Vagina (tissue), 2 donors: ENCODE results near the gene C11orf54. TPM values are rescaled to one million over a fixed set of nuclear protein-coding genes. Genes with fewer than 3 reads are reported as not detected.

ENCODE experiments used
- DNase-seq, 2 donors: peaks; one replicate each; pipeline ENCODE4 v3.0.0-alpha.2; 2017; ENCODE audit errors: extremely low spot score in 2 of 2
- H3K27ac ChIP-seq: fragments of 200-600 bp; sonication (generic); one replicate; pipeline ENCODE4 v1.5.1; 2019
- H3K27me3 ChIP-seq: fragments of 200-600 bp; sonication (generic); one replicate; pipeline ENCODE4 v1.5.1; 2019
- H3K36me3 ChIP-seq, 2 donors: fragments of 200-600 bp; sonication (generic); one replicate each; pipeline ENCODE4 v1.5.1; 2017 to 2019
- H3K4me1 ChIP-seq: fragments of 200-600 bp; sonication (generic); one replicate; pipeline ENCODE4 v1.5.1; 2019
- H3K4me3 ChIP-seq, 2 donors: fragments of 200-600 bp; sonication (generic); 1 replicate in 1 of 2; 2 replicates in 1 of 2; pipeline ENCODE4 v1.5.1; 2016 to 2019
- H3K9me3 ChIP-seq: fragments of 200-600 bp; sonication (generic); one replicate; pipeline ENCODE4 v1.5.1; 2019
- POLR2A ChIP-seq, 2 donors: fragments of 450-650 bp; IDR thresholded peaks; one replicate each; pipeline ENCODE4 v1.6.1; 2017; ENCODE audit warnings: antibody characterized with exemption in 2 of 2, mild to moderate bottlenecking in 2 of 2, moderate library complexity in 2 of 2
- POLR2AphosphoS5 ChIP-seq, 2 donors: sonication (generic); formaldehyde crosslinking; IDR thresholded peaks; one replicate each; pipeline ENCODE4 v1.9.0; 2017; ENCODE audit warnings: antibody characterized with exemption in 2 of 2, mild to moderate bottlenecking in 2 of 2, low read depth in 1 of 2; ENCODE audit not compliant: insufficient read depth in 1 of 2
- intact Hi-C: fragments of 100-400 bp; cut with DNase I; formaldehyde crosslinking; loops from one replicate; pipeline ENCODE4 v1.15.1; 2023
- microRNA counts, 2 donors: library from miRNA; unstranded; fragments of <30 nt; microRNA quantifications; one replicate each; lab custom pipeline; 2016 to 2017
- microRNA-seq: library from miRNA; unstranded; fragments of <30 nt; microRNA quantifications from one replicate; pipeline ENCODE4, GENCODE V29; 2017; ENCODE audit warnings: borderline number of aligned reads, borderline replicate concordance
- small RNA-seq: library from RNA; depleted of rRNA; stranded (forward); fragments of <200 nt; gene quantifications from one replicate; pipeline ENCODE3, GENCODE V24; 2016
- total RNA-seq: library from RNA; depleted of rRNA; stranded (reverse); fragments of >200 nt; gene quantifications from one replicate; pipeline ENCODE4 v1.2.3, GENCODE V29; 2016
- TF ChIP-seq, protein P1 (sequence below), 3 experiments: fragments of 450-650 bp in 2 of 3; fragments of 200-600 bp in 1 of 3; sonication (generic) in 1 of 3; IDR thresholded peaks; one replicate each; pipeline ENCODE4 v1.5.1; 2017 to 2019; ENCODE audit warnings: antibody characterized with exemption in 3 of 3, mild to moderate bottlenecking in 2 of 3, moderate library complexity in 2 of 3

The C11orf54 gene
- total RNA-seq, 1 donor from 2014 or later: 19.4 TPM

DNA sequence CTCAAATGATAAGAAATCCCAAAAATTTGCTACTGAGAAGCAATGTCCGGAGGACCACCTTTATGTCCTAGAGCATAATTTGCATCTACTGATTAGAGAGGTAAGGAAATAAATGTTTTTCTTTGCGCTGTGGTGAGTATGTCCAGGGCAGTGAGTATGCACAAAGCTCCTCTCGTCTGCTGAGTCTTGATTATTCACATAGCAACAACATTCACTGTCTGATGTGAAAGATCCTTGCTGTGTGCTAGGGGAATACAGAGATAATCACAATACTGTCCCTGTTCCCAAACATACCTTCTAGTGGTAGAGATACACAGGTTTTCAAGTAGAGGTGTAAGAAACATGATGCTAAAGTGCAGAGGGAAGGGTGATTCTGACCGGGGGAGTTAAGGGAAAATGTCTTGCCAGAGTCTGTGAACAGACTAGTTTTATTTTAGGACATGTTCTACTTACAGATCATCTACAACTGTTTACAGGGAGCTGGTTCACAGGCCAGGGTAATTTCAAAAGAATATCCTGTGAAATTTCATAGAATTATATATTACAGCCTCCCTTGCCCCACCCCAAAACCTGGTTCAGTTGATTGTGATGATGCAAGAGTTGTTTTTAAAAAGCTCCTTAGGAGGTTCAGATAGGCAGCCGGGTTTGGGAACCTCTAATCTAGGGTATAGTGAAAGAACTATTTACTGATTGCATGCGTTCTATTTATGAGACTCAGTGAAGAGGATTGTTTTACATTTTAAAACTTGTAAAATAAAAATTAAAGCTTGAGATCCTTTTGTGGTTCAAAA lies 55.2 kb downstream of the C11orf54 start:
- Histone ChIP-seq H3K36me3 (peaks cover 0 to 79% of the 10 kb centered on the region in 2 donors), H3K4me1 (no peaks in the 10 kb centered on the region), H3K27ac (no peak overlapping the region), H3K27me3 (no peaks in the 10 kb centered on the region), H3K9me3 (no peaks in the 10 kb centered on the region), H3K4me3 (no peak overlapping the region)
- no peak for DNase-seq
- TF ChIP-seq POLR2A (IDR thresholded peaks at IDR 0.05): no peak
- TF ChIP-seq, protein P1, sequence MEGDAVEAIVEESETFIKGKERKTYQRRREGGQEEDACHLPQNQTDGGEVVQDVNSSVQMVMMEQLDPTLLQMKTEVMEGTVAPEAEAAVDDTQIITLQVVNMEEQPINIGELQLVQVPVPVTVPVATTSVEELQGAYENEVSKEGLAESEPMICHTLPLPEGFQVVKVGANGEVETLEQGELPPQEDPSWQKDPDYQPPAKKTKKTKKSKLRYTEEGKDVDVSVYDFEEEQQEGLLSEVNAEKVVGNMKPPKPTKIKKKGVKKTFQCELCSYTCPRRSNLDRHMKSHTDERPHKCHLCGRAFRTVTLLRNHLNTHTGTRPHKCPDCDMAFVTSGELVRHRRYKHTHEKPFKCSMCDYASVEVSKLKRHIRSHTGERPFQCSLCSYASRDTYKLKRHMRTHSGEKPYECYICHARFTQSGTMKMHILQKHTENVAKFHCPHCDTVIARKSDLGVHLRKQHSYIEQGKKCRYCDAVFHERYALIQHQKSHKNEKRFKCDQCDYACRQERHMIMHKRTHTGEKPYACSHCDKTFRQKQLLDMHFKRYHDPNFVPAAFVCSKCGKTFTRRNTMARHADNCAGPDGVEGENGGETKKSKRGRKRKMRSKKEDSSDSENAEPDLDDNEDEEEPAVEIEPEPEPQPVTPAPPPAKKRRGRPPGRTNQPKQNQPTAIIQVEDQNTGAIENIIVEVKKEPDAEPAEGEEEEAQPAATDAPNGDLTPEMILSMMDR (IDR thresholded peaks at IDR 0.05): no peak
- TF ChIP-seq POLR2AphosphoS5 (IDR thresholded peaks at IDR 0.05; ENCODE audit: insufficient read depth in 1 of 2, low read depth in 1 of 2): no peak
- intact Hi-C loops: no loop called here

- TF ChIP-seq, protein P1 (IDR thresholded peaks at IDR 0.05): no peak
- TF ChIP-seq POLR2A (IDR thresholded peaks at IDR 0.05) (no peak), POLR2AphosphoS5 (IDR thresholded peaks at IDR 0.05; ENCODE audit: insufficient read depth in 1 of 2, low read depth in 1 of 2) (no peak)
- Histone ChIP-seq H3K4me1 (no peaks in the 10 kb centered on the region), H3K27ac (no peak overlapping the region), H3K36me3 (peaks cover 0 to 74% of the 10 kb centered on the region in 2 donors), H3K9me3 (no peaks in the 10 kb centered on the region), H3K27me3 (no peaks in the 10 kb centered on the region), H3K4me3 (no peak overlapping the region)
- intact Hi-C loops: no loop called here
- no peak for DNase-seq
Measured at GRCh38 chr11:93801366-93801765, 59.9 kb downstream of the C11orf54 start.

- Histone ChIP-seq H3K4me3 (no peak overlapping the region), H3K36me3 (peaks cover 0 to 69% of the 10 kb centered on the region in 2 donors), H3K27ac (no peak overlapping the region), H3K9me3 (no peaks in the 10 kb centered on the region), H3K27me3 (no peaks in the 10 kb centered on the region), H3K4me1 (no peaks in the 10 kb centered on the region)
- TF ChIP-seq POLR2AphosphoS5 (IDR thresholded peaks at IDR 0.05; ENCODE audit: insufficient read depth in 1 of 2, low read depth in 1 of 2) (no peak), POLR2A (IDR thresholded peaks at IDR 0.05) (no peak)
- TF ChIP-seq, protein P1 (IDR thresholded peaks at IDR 0.05): no peak
- DNase-seq: no peak
- intact Hi-C loops: no loop called here
Measured at GRCh38 chr11:93804879-93805278, 63.4 kb downstream of the C11orf54 start.

GRCh38 chr11:93807980-93808379 lies 66.5 kb downstream of the C11orf54 start:
- intact Hi-C loops: no loop called here
- H3K4me1 ChIP-seq: no peaks in the 10 kb centered on the region
- H3K9me3 ChIP-seq: no peaks in the 10 kb centered on the region
- H3K27ac ChIP-seq: no peak overlapping the region
- no peak for TF ChIP-seq POLR2AphosphoS5 (IDR thresholded peaks at IDR 0.05; ENCODE audit: insufficient read depth in 1 of 2, low read depth in 1 of 2)
- TF ChIP-seq POLR2A (IDR thresholded peaks at IDR 0.05): no peak
- TF ChIP-seq, protein P1 (IDR thresholded peaks at IDR 0.05): no peak
- H3K4me3 ChIP-seq: no peak overlapping the region
- peaks cover 0 to 74% of the 10 kb centered on the region in 2 donors for H3K36me3 ChIP-seq
- no peaks in the 10 kb centered on the region for H3K27me3 ChIP-seq
- no peak for DNase-seq

GRCh38 chr11:93813974-93814373 lies 72.5 kb downstream of the C11orf54 start:
- Histone ChIP-seq H3K4me1 (no peaks in the 10 kb centered on the region), H3K36me3 (peaks cover 0 to 55% of the 10 kb centered on the region in 2 donors), H3K9me3 (no peaks in the 10 kb centered on the region), H3K27ac (no peak overlapping the region), H3K27me3 (no peaks in the 10 kb centered on the region), H3K4me3 (no peak overlapping the region)
- no peak for TF ChIP-seq POLR2AphosphoS5 (IDR thresholded peaks at IDR 0.05; ENCODE audit: insufficient read depth in 1 of 2, low read depth in 1 of 2)
- no peak for DNase-seq
- intact Hi-C loops: no loop called here

MicroRNAs within 50 kb of the gene (microRNA counts, 767-probe panel; counts per million panel counts)
- microRNA hsa-miR-1304-5p (lab: Ali Mortazavi, UCI): 238 to 261 counts per million in 2 donors

Small RNA genes within 50 kb of the gene (microRNA-seq; reads per million reads assigned to microRNA genes)
- gene MIR1304: 1.9 reads per million

Small RNA genes within 50 kb of the gene (small RNA-seq; reads per million reads assigned to genes)
- gene RF00019 (not detected), gene RF00493 (21.7 reads per million, percentile 95 among the genes with 10 or more reads in this experiment), gene SCARNA9 (1.6 reads per million, percentile 49 among the genes with 10 or more reads in this experiment), gene SNORA1 (not detected), gene SNORA18 (not detected), gene SNORA25 (not detected), gene SNORA32 (not detected), gene SNORA40 (not detected), gene SNORA8 (not detected), gene SNORD5 (not detected), gene SNORD6 (508 reads per million, percentile 98 among the genes with 10 or more reads in this experiment)

Other genes with a start within 250 kb of the C11orf54 start
- 9.6 TPM for gene SMCO4, start 198.3 kb upstream of the C11orf54 start, total RNA-seq
- 12.8 TPM for gene CEP295, start 80.0 kb upstream of the C11orf54 start, total RNA-seq
- gene TAF1D, start 177 bp upstream of the C11orf54 start, total RNA-seq: 148 TPM
- gene MED17, start 42.6 kb downstream of the C11orf54 start, total RNA-seq: 29.0 TPM
- gene VSTM5, start 108.9 kb downstream of the C11orf54 start, total RNA-seq: not detected